Measurements from ENCODE around the gene VEZT. TPM values are rescaled to one million over a fixed set of nuclear protein-coding genes. Genes with fewer than 3 reads are reported as not detected.

Gene VEZT
- total RNA-seq, 1 experiment from 2014 or later, result 46.4 TPM

GRCh38 chr12:95225645-95226212 lies 8.1 kb downstream of the VEZT start:
- ATAC-seq (no peak), DNase-seq (ENCODE audit: low read depth, low spot score) (no peak)
- no peaks in the 10 kb centered on the region for H3K9me2 ChIP-seq (ENCODE audit: insufficient read depth)
- H3K27me3 ChIP-seq (ENCODE audit: insufficient read depth, low read length), result no peaks in the 10 kb centered on the region
- ChIA-PET RAD21 (ENCODE audit: low non-redundant PET in 1 of 2, low total read pairs in 2 of 2, uncharacterized antibody in 2 of 2, unreplicated experiment in 2 of 2) (no interaction called here), POLR2A (interaction anchor here (0.6 to 1.5 kb wide), 3 partner anchors 9 to 18 kb away, joined by 3 to 4 read pairs (median 4); partner anchors contain the start of genes FGD6 and VEZT), CTCF (no interaction called here)
- peaks cover 96% of the 10 kb centered on the region for H3K79me2 ChIP-seq (ENCODE audit: insufficient read depth, low read length)
- no peak overlapping the region for H2AFZ ChIP-seq (ENCODE audit: low read depth, low read length, poor library complexity, severe bottlenecking)
- no TSS peak for BruUV-seq (replicated peaks)
- H3K4me1 ChIP-seq (ENCODE audit: control insufficient read depth in 1 of 2, insufficient read depth in 2 of 2, low read length in 2 of 2), result peaks cover 0 to 10% of the 10 kb centered on the region in 2 experiments; a peak in 3 of 4 replicates
- no peaks in the 10 kb centered on the region for H4K20me1 ChIP-seq (ENCODE audit: insufficient read depth)
- no peak overlapping the region for H3K9ac ChIP-seq (ENCODE audit: low read length)
- no peak overlapping the region for H3K4me2 ChIP-seq (ENCODE audit: low read length)
- H3K9me3 ChIP-seq (ENCODE audit: control insufficient read depth in 1 of 2, insufficient read depth in 1 of 2, low read depth in 1 of 2, low read length in 2 of 2), result no peaks in the 10 kb centered on the region
- H3K27ac ChIP-seq (ENCODE audit: low read depth, low read length), result no peak overlapping the region
- TF ChIP-seq SRF (IDR thresholded peaks at IDR 0.05; ENCODE audit: low read depth), result no peak
- TF ChIP-seq ELF1 (IDR thresholded peaks at IDR 0.05; ENCODE audit: borderline replicate concordance, low read depth), result no peak
- TF ChIP-seq EZH2phosphoT487 (IDR thresholded peaks at IDR 0.05; ENCODE audit: borderline replicate concordance), result no peak
- TF ChIP-seq MAX (IDR thresholded peaks at IDR 0.05), result no peak
- TF ChIP-seq FOSL1 (IDR thresholded peaks at IDR 0.05; ENCODE audit: low read depth), result no peak
- no peak for TF ChIP-seq EZH2 (IDR thresholded peaks at IDR 0.05)
- no peak for TF ChIP-seq EGR1 (IDR thresholded peaks at IDR 0.05; ENCODE audit: low read depth)
- no peak for TF ChIP-seq ZBTB33 (IDR thresholded peaks at IDR 0.05; ENCODE audit: extremely low read depth, insufficient replicate concordance, low read length)
- no peak for TF ChIP-seq JUND (IDR thresholded peaks at IDR 0.05)
- no peak for TF ChIP-seq CTCF (IDR thresholded peaks at IDR 0.05 in 2 of 3, conservative IDR thresholded peaks at IDR 0.05 in 1 of 3; ENCODE audit: borderline replicate concordance in 1 of 3, insufficient read depth in 1 of 3, low read depth in 2 of 3, low read length in 2 of 3)
- no peak for TF ChIP-seq SP1 (IDR thresholded peaks at IDR 0.05; ENCODE audit: low read depth)
- TF ChIP-seq CBX3 (IDR thresholded peaks at IDR 0.05; ENCODE audit: low read depth), result no peak
- no peak for TF ChIP-seq TCF7L2 (IDR thresholded peaks at IDR 0.05; ENCODE audit: borderline replicate concordance, extremely low read depth, insufficient read depth, insufficient read length)
- TF ChIP-seq POLR2AphosphoS5 (IDR thresholded peaks at IDR 0.05; ENCODE audit: low read depth, low read length), result no peak
- H3K4me3 ChIP-seq (replicated peaks in 1 of 2; ENCODE audit: low read depth in 1 of 2, low read length in 2 of 2), result no peak overlapping the region
- intact Hi-C loops (cut with micrococcal nuclease), result no loop called here
- peaks cover 0 to 14% of the 10 kb centered on the region in 2 experiments; a peak in 1 of 4 replicates for H3K36me3 ChIP-seq (ENCODE audit: control insufficient read depth in 1 of 2, insufficient read depth in 2 of 2, low read length in 2 of 2)

Data from HCT116 (cell line).